Duodenal mucosa (tissue), 2 donors: Measurements from ENCODE around the gene LRIT3.
"Not testable (repeated sequence)": the region's sequence is repeated elsewhere in the genome, so short reads cannot be mapped to it uniquely, and the experiment has no call there.

Experiments used
- H3K27ac ChIP-seq: one replicate; pipeline ENCODE4 v1.7.0; 2013; ENCODE audit warnings: low read depth, low read length
- H3K27me3 ChIP-seq, 2 donors: one replicate each; pipeline ENCODE4 v1.7.0; 2013; ENCODE audit warnings: low read length in 2 of 2, control low read depth in 1 of 2; ENCODE audit not compliant: insufficient read depth in 2 of 2, control insufficient read depth in 1 of 2
- H3K36me3 ChIP-seq, 2 donors: one replicate each; pipeline ENCODE4 v1.7.0; 2013; ENCODE audit warnings: low read length in 2 of 2, control low read depth in 1 of 2; ENCODE audit not compliant: insufficient read depth in 2 of 2, control insufficient read depth in 1 of 2
- H3K4me1 ChIP-seq, 2 donors: one replicate each; pipeline ENCODE4 v1.7.0; 2013; ENCODE audit warnings: low read length in 2 of 2, control low read depth in 1 of 2; ENCODE audit not compliant: insufficient read depth in 2 of 2, control insufficient read depth in 1 of 2
- H3K4me3 ChIP-seq, 2 donors: one replicate each; pipeline ENCODE4 v1.7.0; 2013; ENCODE audit warnings: low read length in 2 of 2, low read depth in 1 of 2
- H3K9ac ChIP-seq, 2 donors: one replicate each; pipeline ENCODE4 v1.7.0; 2013; ENCODE audit warnings: low read length in 2 of 2, low read depth in 1 of 2
- H3K9me3 ChIP-seq, 2 donors: one replicate each; pipeline ENCODE4 v1.7.0; 2013; ENCODE audit warnings: low read length in 2 of 2, control low read depth in 1 of 2; ENCODE audit not compliant: control insufficient read depth in 1 of 2

Gene LRIT3

DNA sequence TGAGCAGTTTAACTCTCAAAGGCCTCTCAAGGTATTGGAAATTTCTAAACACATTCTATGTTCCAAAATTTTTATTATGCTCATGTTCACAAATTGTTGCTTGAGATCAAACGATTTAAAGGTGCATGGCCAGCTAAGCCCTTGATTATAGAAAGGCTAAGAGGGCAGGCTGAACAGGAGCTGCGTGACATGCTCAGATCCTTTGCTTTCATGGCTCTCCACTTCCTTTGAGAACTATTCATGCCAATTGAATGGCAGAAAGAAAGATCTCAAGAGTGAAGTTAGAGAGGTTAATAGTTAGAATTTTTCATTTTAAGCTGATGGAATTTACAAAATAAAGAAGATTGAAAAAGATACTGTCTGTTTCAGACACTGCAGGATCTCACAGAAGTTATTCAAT lies 594 bp downstream of the LRIT3 start:
- Histone ChIP-seq H3K4me3 (no peak overlapping the region), H3K27ac (no peak overlapping the region), H3K9ac (no peak overlapping the region), H3K36me3 (no peaks in the 10 kb centered on the region), H3K27me3 (no peaks in the 10 kb centered on the region), H3K9me3 (no peaks in the 10 kb centered on the region), H3K4me1 (peaks cover 0 to 7% of the 10 kb centered on the region in 2 donors)

DNA sequence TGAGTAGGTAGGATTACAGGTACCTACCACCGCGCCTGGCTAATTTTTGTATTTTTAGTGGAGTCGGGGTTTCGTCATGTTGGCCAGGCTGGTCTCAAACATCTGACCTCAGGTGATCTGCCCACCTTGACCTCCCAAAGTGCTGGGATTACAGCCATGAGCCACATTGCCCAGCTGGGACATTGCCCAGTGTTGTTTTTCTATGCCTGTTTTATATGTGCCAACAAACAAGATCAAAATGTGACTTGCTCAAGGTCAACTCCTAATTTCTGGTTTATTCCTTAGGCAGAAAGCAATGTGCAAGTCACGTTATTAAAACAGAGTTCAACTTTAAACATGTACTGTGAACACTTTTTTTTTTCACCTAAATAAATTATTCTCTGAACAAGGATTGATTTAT lies 2.7 kb downstream of the LRIT3 start:
- Histone ChIP-seq H3K9me3 (no peaks in the 10 kb centered on the region), H3K27me3 (no peaks in the 10 kb centered on the region), H3K9ac (no peak overlapping the region), H3K36me3 (no peaks in the 10 kb centered on the region), H3K4me3 (no peak overlapping the region), H3K4me1 (peaks cover 0 to 7% of the 10 kb centered on the region in 2 donors), H3K27ac (no peak overlapping the region)

DNA sequence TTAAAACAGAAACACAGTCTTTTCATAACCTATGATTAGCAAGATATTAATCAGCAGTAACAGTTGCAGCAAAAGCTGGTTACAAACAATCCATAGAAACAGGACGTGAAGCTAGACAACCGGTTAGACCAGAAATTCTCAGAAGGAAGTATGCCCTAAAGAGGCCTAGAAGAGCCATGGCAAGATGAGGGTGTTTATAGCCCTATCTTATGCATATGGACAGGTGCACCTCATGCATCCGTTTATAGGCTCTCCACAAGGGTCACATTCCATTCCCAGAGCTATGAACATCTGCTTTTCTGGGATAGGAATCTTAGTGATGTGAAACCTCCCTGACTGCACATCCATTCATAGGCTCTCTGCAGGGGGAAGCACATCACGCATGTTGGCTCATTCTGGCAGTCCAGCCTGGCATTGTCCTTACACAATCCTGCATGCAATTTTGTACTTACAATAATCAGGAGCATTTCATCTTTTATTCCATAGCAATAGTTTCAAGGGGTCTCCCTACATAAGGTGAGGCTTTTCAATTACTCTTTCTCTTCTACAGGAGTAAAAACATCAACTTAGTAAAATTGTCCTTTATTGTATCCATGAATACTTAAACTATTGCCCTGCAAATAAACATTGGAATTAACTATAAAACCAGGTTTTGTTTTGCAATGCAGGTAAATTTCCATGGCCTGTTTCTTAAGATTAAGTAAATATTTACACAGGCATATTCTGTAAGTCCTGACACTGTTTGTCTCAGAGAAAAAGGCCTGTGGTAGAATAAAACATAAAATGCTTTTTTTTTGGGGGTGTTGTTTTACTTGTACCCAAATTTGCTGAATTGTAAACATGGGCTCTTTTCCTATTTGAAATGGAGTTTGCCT lies 11.8 kb downstream of the LRIT3 start:
- H3K27me3 ChIP-seq, H3K36me3 ChIP-seq, H3K4me1 ChIP-seq, H3K27ac ChIP-seq, H3K4me3 ChIP-seq, H3K9ac ChIP-seq: not testable (repeated sequence)
- peaks cover 6 to 20% of the 10 kb centered on the region in 2 donors for H3K9me3 ChIP-seq

DNA sequence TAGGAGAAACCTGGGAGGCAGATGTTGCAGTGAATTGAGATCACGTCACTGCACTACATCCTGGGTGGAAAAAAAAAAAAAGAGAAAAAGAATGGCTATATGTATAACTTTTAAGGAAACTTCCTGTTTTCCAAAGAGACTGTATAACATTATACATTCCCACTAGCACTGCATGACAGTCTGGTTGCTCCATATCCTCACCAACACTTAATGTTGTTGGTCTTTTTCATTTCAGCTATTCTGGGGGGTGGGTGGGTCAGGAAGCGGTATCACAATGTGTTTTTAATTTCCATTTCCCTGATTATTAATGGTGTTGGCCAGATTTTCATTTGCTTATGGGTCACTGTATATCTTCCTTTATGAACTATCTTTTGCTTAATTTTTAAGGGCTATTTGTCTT lies 13.4 kb downstream of the LRIT3 start:
- no peaks in the 10 kb centered on the region for H3K36me3 ChIP-seq
- no peaks in the 10 kb centered on the region for H3K4me1 ChIP-seq
- H3K27ac ChIP-seq: no peak overlapping the region
- no peaks in the 10 kb centered on the region for H3K27me3 ChIP-seq
- no peak overlapping the region for H3K4me3 ChIP-seq
- no peak overlapping the region for H3K9ac ChIP-seq
- H3K9me3 ChIP-seq: peaks cover 6 to 20% of the 10 kb centered on the region in 2 donors

DNA sequence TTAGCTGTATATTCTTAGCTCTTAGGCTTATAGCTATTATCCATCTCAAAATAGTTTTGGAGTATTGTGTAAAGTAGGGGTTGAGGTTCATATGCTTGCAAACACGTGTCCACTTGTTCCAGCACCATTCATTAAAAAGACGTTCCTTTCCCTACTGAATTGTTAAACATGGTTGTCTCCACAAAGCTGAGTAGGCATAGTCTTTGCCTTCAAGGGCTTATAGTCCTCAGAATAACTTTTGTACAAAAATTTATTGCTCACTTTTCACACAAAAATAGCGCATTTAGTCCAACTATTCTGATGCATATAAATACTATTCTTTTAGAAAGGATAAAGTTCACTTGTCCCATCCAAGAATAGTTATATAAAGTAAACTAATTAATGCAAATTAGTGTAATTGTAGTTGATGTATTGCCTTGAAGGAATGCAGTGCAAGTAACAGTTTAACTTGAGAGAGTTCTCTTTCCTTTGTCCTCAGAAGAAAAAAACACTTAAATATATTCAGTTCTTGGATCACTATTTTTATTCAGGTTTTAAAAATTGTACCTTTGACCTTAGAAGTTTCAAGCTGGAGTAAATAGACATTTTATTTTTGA lies 14.1 kb downstream of the LRIT3 start:
- Histone ChIP-seq H3K4me1 (no peaks in the 10 kb centered on the region), H3K9ac (no peak overlapping the region), H3K4me3 (no peak overlapping the region), H3K9me3 (peaks cover 6 to 20% of the 10 kb centered on the region in 2 donors), H3K27me3 (no peaks in the 10 kb centered on the region), H3K27ac (no peak overlapping the region), H3K36me3 (no peaks in the 10 kb centered on the region)

DNA sequence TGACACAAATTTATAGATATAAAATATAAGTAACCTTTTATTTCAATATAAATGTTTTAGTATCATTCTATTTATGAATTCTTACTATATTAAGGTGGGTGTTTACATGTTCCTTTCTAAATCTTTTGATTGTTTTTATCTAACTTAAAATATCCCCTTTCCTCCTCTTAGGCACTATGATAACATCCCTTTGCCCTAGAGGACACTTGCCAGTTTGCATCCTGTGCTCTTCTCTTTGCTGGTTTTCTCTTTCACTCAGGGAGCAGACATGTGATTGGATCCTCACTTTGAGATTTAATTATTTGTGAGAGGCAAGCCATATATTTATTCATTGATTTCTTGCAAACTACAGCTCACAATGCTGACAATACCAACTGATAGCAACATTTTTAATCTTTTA lies 16.2 kb downstream of the LRIT3 start:
- H3K4me3 ChIP-seq: no peak overlapping the region
- H3K4me1 ChIP-seq: no peaks in the 10 kb centered on the region
- no peaks in the 10 kb centered on the region for H3K36me3 ChIP-seq
- no peak overlapping the region for H3K27ac ChIP-seq
- no peaks in the 10 kb centered on the region for H3K27me3 ChIP-seq
- peaks cover 6 to 20% of the 10 kb centered on the region in 2 donors for H3K9me3 ChIP-seq
- H3K9ac ChIP-seq: no peak overlapping the region

DNA sequence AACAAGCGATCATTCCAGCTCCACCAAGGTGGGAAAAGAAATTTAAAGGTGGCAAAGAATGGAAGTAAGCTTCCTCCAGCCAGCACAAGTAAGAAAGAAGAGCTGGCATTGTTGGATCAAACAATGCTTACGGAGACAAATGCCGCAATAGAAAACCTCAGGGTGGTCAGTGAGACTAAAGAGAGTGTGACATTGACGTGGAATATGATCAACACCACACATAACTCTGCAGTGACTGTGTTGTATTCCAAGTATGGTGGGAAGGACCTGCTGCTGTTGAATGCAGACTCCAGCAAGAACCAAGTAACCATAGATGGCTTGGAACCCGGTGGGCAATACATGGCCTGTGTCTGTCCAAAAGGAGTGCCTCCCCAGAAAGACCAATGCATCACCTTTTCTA lies 22.2 kb downstream of the LRIT3 start:
- H3K9me3 ChIP-seq: no peaks in the 10 kb centered on the region
- no peaks in the 10 kb centered on the region for H3K27me3 ChIP-seq
- no peaks in the 10 kb centered on the region for H3K4me1 ChIP-seq
- no peak overlapping the region for H3K9ac ChIP-seq
- H3K4me3 ChIP-seq: no peak overlapping the region
- H3K36me3 ChIP-seq: no peaks in the 10 kb centered on the region
- no peak overlapping the region for H3K27ac ChIP-seq

DNA sequence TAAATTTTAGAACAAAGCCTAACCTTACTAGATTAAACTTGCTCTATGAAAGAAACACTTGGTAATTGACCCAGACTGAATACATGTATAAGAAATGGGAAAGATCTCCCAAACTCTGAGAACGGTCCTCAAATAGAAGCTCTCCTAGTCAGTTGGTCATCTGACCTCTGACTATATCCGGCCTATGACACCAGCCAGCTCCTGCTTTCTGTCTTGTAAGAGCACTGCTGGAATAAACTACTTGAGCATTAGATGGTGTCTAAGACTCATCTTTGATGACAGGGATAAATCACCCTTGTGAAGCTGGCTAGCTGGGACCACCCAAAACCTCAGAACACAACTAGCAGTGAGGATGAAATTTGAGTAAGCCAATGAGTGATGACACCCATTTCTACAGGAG lies 24.2 kb downstream of the LRIT3 start:
- H3K4me1 ChIP-seq: no peaks in the 10 kb centered on the region
- no peak overlapping the region for H3K4me3 ChIP-seq
- no peaks in the 10 kb centered on the region for H3K36me3 ChIP-seq
- no peak overlapping the region for H3K27ac ChIP-seq
- H3K27me3 ChIP-seq: no peaks in the 10 kb centered on the region
- H3K9ac ChIP-seq: no peak overlapping the region
- no peaks in the 10 kb centered on the region for H3K9me3 ChIP-seq

DNA sequence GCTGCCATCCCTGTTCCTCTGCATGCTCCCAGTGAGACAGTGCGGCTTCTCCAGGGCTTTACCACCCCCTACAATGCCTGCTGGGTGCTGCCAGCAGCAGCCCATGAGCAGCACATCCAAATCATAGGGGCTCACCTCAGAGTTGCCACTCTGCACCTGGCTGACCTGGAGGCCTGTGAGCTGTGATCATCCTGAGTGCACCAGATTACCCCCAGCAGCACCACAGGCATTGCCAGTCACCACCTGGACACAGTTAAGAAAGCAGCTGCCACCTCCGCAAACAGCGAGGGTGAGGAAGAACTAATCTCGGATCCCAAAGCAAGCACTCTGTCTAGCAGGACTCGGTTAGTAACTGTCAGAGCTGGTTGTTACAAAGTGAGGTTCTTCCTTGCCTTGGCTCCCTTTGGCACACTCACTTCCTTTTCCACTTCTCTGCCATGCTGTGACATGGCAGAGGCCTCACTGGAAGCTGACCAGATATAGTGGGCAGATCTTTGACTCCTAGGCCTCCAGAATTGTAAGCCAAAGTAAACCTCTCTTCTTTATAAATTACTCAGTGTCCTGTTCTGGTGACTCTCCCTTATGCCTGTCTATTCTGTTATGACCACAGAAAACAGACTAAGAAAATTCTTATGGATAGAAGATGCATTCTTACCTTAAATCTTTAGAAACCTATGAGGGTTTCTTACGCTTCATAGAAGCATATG lies 25.2 kb downstream of the LRIT3 start:
- Histone ChIP-seq H3K36me3 (no peaks in the 10 kb centered on the region), H3K27me3 (no peaks in the 10 kb centered on the region), H3K4me3 (no peak overlapping the region), H3K27ac (no peak overlapping the region), H3K9me3 (no peaks in the 10 kb centered on the region), H3K9ac (no peak overlapping the region), H3K4me1 (no peaks in the 10 kb centered on the region)

DNA sequence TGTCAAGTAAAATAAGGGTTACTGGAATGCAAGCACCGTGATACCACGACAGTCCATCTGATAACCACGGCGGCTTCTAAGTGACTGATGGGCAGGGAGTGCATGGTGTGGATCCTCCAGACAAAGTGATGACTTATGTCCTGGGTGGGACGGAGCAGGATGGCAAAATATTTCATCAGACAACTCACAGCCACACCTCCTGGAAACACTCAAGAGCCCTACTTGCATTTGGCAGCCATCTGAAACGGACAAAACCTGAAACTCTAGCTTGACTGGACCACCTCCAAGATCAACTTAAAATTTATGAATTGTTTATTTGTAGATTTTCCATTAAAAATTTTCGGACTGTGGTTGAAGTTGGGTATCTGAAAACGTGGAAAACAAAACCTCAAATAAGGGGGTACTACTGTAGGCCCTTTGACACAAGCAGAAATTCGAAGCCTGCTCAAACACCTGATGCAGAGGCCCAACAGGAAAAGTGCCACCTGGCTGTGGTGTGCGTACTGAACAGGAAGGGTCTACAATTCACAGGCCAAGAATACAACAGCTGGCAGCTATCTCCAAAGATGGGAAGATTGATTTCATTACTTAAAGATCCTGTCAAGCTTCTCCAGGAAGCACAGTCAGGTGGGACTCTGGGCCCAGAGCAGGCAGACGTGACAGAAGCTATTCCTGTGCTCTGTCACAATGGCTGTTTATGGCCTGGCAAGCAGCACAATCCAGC lies 26.0 kb downstream of the LRIT3 start:
- no peak overlapping the region for H3K9ac ChIP-seq
- no peaks in the 10 kb centered on the region for H3K36me3 ChIP-seq
- no peak overlapping the region for H3K4me3 ChIP-seq
- no peaks in the 10 kb centered on the region for H3K27me3 ChIP-seq
- H3K9me3 ChIP-seq: no peaks in the 10 kb centered on the region
- H3K4me1 ChIP-seq: no peaks in the 10 kb centered on the region
- H3K27ac ChIP-seq: no peak overlapping the region
